ENCODE results near the gene ETNK2.
"Not testable (repeated sequence)": the region's sequence is repeated elsewhere in the genome, so short reads cannot be mapped to it uniquely, and the experiment has no call there.

The ETNK2 gene

GRCh38 chr1:204113896-204114295 lies 37.9 kb downstream of the ETNK2 start:
- H3K9me3 Mint-ChIP-seq, result no peaks in the 10 kb centered on the region
- peak overlapping the region; percentile 20 for H3K27ac Mint-ChIP-seq
- H3K27me3 Mint-ChIP-seq, result peaks cover 20% of the 10 kb centered on the region
- intact Hi-C loops (cut with micrococcal nuclease), result no loop called here
- peaks cover 17% of the 10 kb centered on the region for H3K4me1 Mint-ChIP-seq (ENCODE audit: low read depth)
- no peaks in the 10 kb centered on the region for H3K36me3 Mint-ChIP-seq (ENCODE audit: low read depth)
- H3K4me3 Mint-ChIP-seq, result no peak overlapping the region

- H3K4me1 Mint-ChIP-seq (ENCODE audit: low read depth), result peaks cover 17% of the 10 kb centered on the region
- peaks cover 21% of the 10 kb centered on the region for H3K27me3 Mint-ChIP-seq
- H3K4me3 Mint-ChIP-seq, result no peak overlapping the region
- no peaks in the 10 kb centered on the region for H3K36me3 Mint-ChIP-seq (ENCODE audit: low read depth)
- no peak overlapping the region for H3K27ac Mint-ChIP-seq
- intact Hi-C loops (cut with micrococcal nuclease), result no loop called here
- H3K9me3 Mint-ChIP-seq, result no peaks in the 10 kb centered on the region
These were observed 38.7 kb downstream of the ETNK2 start for GRCh38 chr1:204112876-204113730.

GRCh38 chr1:204110894-204111633 lies 40.8 kb downstream of the ETNK2 start:
- peaks cover 17% of the 10 kb centered on the region for H3K4me1 Mint-ChIP-seq (ENCODE audit: low read depth)

GRCh38 chr1:204108312-204109141 lies 43.3 kb downstream of the ETNK2 start:
- no peak overlapping the region for H3K4me3 Mint-ChIP-seq
- H3K27me3 Mint-ChIP-seq, result peaks cover 35% of the 10 kb centered on the region
- no peak overlapping the region for H3K27ac Mint-ChIP-seq
- no peaks in the 10 kb centered on the region for H3K36me3 Mint-ChIP-seq (ENCODE audit: low read depth)
- intact Hi-C loops (cut with micrococcal nuclease), result no loop called here
- no peaks in the 10 kb centered on the region for H3K9me3 Mint-ChIP-seq
- peaks cover 8% of the 10 kb centered on the region for H3K4me1 Mint-ChIP-seq (ENCODE audit: low read depth)

More at GRCh38 chr1:204110894-204111633, 40.8 kb downstream of the ETNK2 start:
- Mint-ChIP-seq H3K27me3 (peaks cover 21% of the 10 kb centered on the region), H3K9me3 (no peaks in the 10 kb centered on the region), H3K36me3 (ENCODE audit: low read depth) (no peaks in the 10 kb centered on the region), H3K4me3 (no peak overlapping the region), H3K27ac (no peak overlapping the region)
- intact Hi-C loops (cut with micrococcal nuclease), result no loop called here

GRCh38 chr1:204107892-204108291 lies 44.0 kb downstream of the ETNK2 start:
- Mint-ChIP-seq H3K9me3 (no peaks in the 10 kb centered on the region), H3K4me1 (ENCODE audit: low read depth) (peaks cover 7% of the 10 kb centered on the region), H3K27ac (no peak overlapping the region), H3K4me3 (no peak overlapping the region), H3K27me3 (peaks cover 35% of the 10 kb centered on the region), H3K36me3 (ENCODE audit: low read depth) (no peaks in the 10 kb centered on the region)
- intact Hi-C loops (cut with micrococcal nuclease), result no loop called here

- Mint-ChIP-seq H3K36me3 (ENCODE audit: low read depth) (no peaks in the 10 kb centered on the region), H3K4me1 (ENCODE audit: low read depth) (peaks cover 7% of the 10 kb centered on the region), H3K27me3 (peaks cover 39% of the 10 kb centered on the region), H3K9me3 (no peaks in the 10 kb centered on the region), H3K4me3 (no peak overlapping the region), H3K27ac (no peak overlapping the region)
- intact Hi-C loops (cut with micrococcal nuclease), result no loop called here
These were observed 45.0 kb downstream of the ETNK2 start for GRCh38 chr1:204106825-204107224.

GRCh38 chr1:204105131-204105515 lies 46.7 kb downstream of the ETNK2 start:
- H3K4me3 Mint-ChIP-seq, result no peak overlapping the region
- H3K27me3 Mint-ChIP-seq, result peaks cover 45% of the 10 kb centered on the region
- H3K27ac Mint-ChIP-seq, result no peak overlapping the region

GRCh38 chr1:204104331-204105130 lies 47.3 kb downstream of the ETNK2 start:
- peaks cover 45% of the 10 kb centered on the region for H3K27me3 Mint-ChIP-seq

More at GRCh38 chr1:204105131-204105515, 46.7 kb downstream of the ETNK2 start:
- intact Hi-C loops (cut with micrococcal nuclease), result no loop called here
- Mint-ChIP-seq H3K4me1 (ENCODE audit: low read depth) (peaks cover 7% of the 10 kb centered on the region), H3K9me3 (no peaks in the 10 kb centered on the region), H3K36me3 (ENCODE audit: low read depth) (no peaks in the 10 kb centered on the region)

GRCh38 chr1:204103431-204103741 lies 48.5 kb downstream of the ETNK2 start:
- Mint-ChIP-seq H3K9me3 (no peaks in the 10 kb centered on the region), H3K36me3 (ENCODE audit: low read depth) (no peaks in the 10 kb centered on the region), H3K27me3 (peaks cover 41% of the 10 kb centered on the region), H3K4me3 (no peak overlapping the region), H3K27ac (no peak overlapping the region), H3K4me1 (ENCODE audit: low read depth) (peaks cover 7% of the 10 kb centered on the region)
- intact Hi-C loops (cut with micrococcal nuclease), result no loop called here

More at GRCh38 chr1:204104331-204105130, 47.3 kb downstream of the ETNK2 start:
- Mint-ChIP-seq H3K27ac (no peak overlapping the region), H3K4me1 (ENCODE audit: low read depth) (peaks cover 7% of the 10 kb centered on the region), H3K4me3 (no peak overlapping the region), H3K9me3 (no peaks in the 10 kb centered on the region), H3K36me3 (ENCODE audit: low read depth) (no peaks in the 10 kb centered on the region)
- intact Hi-C loops (cut with micrococcal nuclease), result no loop called here

- Mint-ChIP-seq H3K9me3 (no peaks in the 10 kb centered on the region), H3K27ac (no peak overlapping the region), H3K4me3 (no peak overlapping the region), H3K36me3 (ENCODE audit: low read depth) (no peaks in the 10 kb centered on the region), H3K4me1 (ENCODE audit: low read depth) (peaks cover 7% of the 10 kb centered on the region), H3K27me3 (peaks cover 39% of the 10 kb centered on the region)
- intact Hi-C loops (cut with micrococcal nuclease), result no loop called here
These were observed 49.0 kb downstream of the ETNK2 start for GRCh38 chr1:204102739-204103430.

- H3K36me3 Mint-ChIP-seq (ENCODE audit: low read depth), result no peaks in the 10 kb centered on the region
- H3K4me3 Mint-ChIP-seq, result no peak overlapping the region
- intact Hi-C loops (cut with micrococcal nuclease), result no loop called here
- no peak overlapping the region for H3K27ac Mint-ChIP-seq
- peaks cover 7% of the 10 kb centered on the region for H3K4me1 Mint-ChIP-seq (ENCODE audit: low read depth)
- no peaks in the 10 kb centered on the region for H3K9me3 Mint-ChIP-seq
- peaks cover 36% of the 10 kb centered on the region for H3K27me3 Mint-ChIP-seq
These were observed 49.7 kb downstream of the ETNK2 start for GRCh38 chr1:204102029-204102611.

GRCh38 chr1:204099754-204100153 lies 52.1 kb downstream of the ETNK2 start:
- H3K4me1 Mint-ChIP-seq (ENCODE audit: low read depth); H3K27ac Mint-ChIP-seq; H3K4me3 Mint-ChIP-seq; intact Hi-C loops (cut with micrococcal nuclease); H3K9me3 Mint-ChIP-seq; H3K36me3 Mint-ChIP-seq (ENCODE audit: low read depth): not testable (repeated sequence)
- peaks cover 29% of the 10 kb centered on the region for H3K27me3 Mint-ChIP-seq

Measured in dendritic cell treated with granulocyte-macrophage colony-stimulating factor and Interleukin-4, amounts not matched to agents 40 ng/mL and 50 ng/mL, for 4 days (primary cell).